OCI-LY3 (cell line): ENCODE measurements around the gene RBBP6.

Source experiments
- CTCF ChIP-seq: fragments of 200-600, 300-600 bp; sonication (generic); IDR thresholded peaks from 2 replicates; pipeline ENCODE4 v1.5.1; 2014; ENCODE audit warnings: antibody characterized with exemption, low read length, low read depth
- EZH2phosphoT487 ChIP-seq: fragments of 200-600 bp; shearing (Covaris generic); IDR thresholded peaks from 2 replicates; pipeline ENCODE4 v1.6.1; 2018; ENCODE audit warnings: antibody characterized with exemption, mixed run types, low read depth

- TF ChIP-seq CTCF (no peak), EZH2phosphoT487 (no peak)
Observed at GRCh38 chr16:24544640-24545039, 5.3 kb downstream of the RBBP6 start.
